ENCODE data around the gene COA3. TPM values are rescaled to one million over a fixed set of nuclear protein-coding genes. Genes with fewer than 3 reads are reported as not detected.

Gene COA3
- total RNA-seq, 1 experiment from 2014 or later: 44.6 TPM

GRCh38 chr17:42832213-42832933, 33.9 kb upstream of the COA3 start:
- BruUV-seq (replicated peaks): no TSS peak
- H3K9ac ChIP-seq (ENCODE audit: low read length): peak overlapping the region; percentile 99
- H3K4me2 ChIP-seq (ENCODE audit: low read length): peak overlapping the region; percentile 92
- no peaks in the 10 kb centered on the region for H3K9me2 ChIP-seq (replicated peaks; ENCODE audit: low read length)
- H3F3A ChIP-seq (ENCODE audit: low read length, unreplicated experiment): no peaks in the 10 kb centered on the region
- peak; percentile 24 for ATAC-seq
- TF ChIP-seq EZH2phosphoT487 (IDR thresholded peaks at IDR 0.05; ENCODE audit: borderline replicate concordance, low read length) (no peak), CTCF (conservative IDR thresholded peaks at IDR 0.05; ENCODE audit: low read depth, low read length) (no peak), EZH2 (IDR thresholded peaks at IDR 0.05; ENCODE audit: low read length, unreplicated experiment) (no peak)
- H4K20me1 ChIP-seq (ENCODE audit: low read length): no peaks in the 10 kb centered on the region
- ChIA-PET POLR2A (ENCODE audit: unreplicated experiment) (interaction anchor here (0.5 kb wide), 1 partner anchor 228 kb away, joined by 8 read pairs; no protein-coding TSS in a partner anchor), CTCF (interaction anchor here (0.6 kb wide), 1 partner anchor 530 kb away, joined by 3 read pairs; no protein-coding TSS in a partner anchor)
- no peaks in the 10 kb centered on the region for H3K9me3 ChIP-seq (ENCODE audit: low read length)
- H3K27me3 ChIP-seq (ENCODE audit: low read length): no peaks in the 10 kb centered on the region
- H3K79me2 ChIP-seq (ENCODE audit: low read length): peaks cover 45% of the 10 kb centered on the region
- H3K27ac ChIP-seq (ENCODE audit: low read length): peak overlapping the region; percentile 75
- H2AFZ ChIP-seq (ENCODE audit: low read length): peak overlapping the region; percentile 89
- H3K36me3 ChIP-seq (ENCODE audit: low read depth, low read length): peaks cover 4% of the 10 kb centered on the region
- intact Hi-C loops (cut with micrococcal nuclease): no loop called here
- DNase-seq: peak; percentile 27
- H3K4me3 ChIP-seq (ENCODE audit: low read length): peak overlapping the region; percentile 96
- peaks cover 12% of the 10 kb centered on the region for H3K4me1 ChIP-seq (ENCODE audit: insufficient read depth, low read length)

- CTCF ChIA-PET: no interaction called here
- POLR2A ChIA-PET (ENCODE audit: unreplicated experiment): no interaction called here
- no TSS peak for BruUV-seq (replicated peaks)
- no peak overlapping the region for H3K4me3 ChIP-seq (ENCODE audit: low read length)
- peaks cover 2% of the 10 kb centered on the region; the same call in 1 of the 2 replicates for H3K36me3 ChIP-seq (ENCODE audit: low read depth, low read length)
- intact Hi-C loops (cut with micrococcal nuclease): no loop called here
- no peak overlapping the region for H2AFZ ChIP-seq (ENCODE audit: low read length)
- TF ChIP-seq EZH2phosphoT487 (IDR thresholded peaks at IDR 0.05; ENCODE audit: borderline replicate concordance, low read length) (no peak), CTCF (conservative IDR thresholded peaks at IDR 0.05; ENCODE audit: low read depth, low read length) (no peak), EZH2 (IDR thresholded peaks at IDR 0.05; ENCODE audit: low read length, unreplicated experiment) (no peak)
- H3K27me3 ChIP-seq (ENCODE audit: low read length): no peaks in the 10 kb centered on the region
- no peaks in the 10 kb centered on the region for H3F3A ChIP-seq (ENCODE audit: low read length, unreplicated experiment)
- DNase-seq (no peak), ATAC-seq (no peak)
- H4K20me1 ChIP-seq (ENCODE audit: low read length): no peaks in the 10 kb centered on the region
- no peaks in the 10 kb centered on the region for H3K9me3 ChIP-seq (ENCODE audit: low read length)
- H3K9me2 ChIP-seq (replicated peaks; ENCODE audit: low read length): no peaks in the 10 kb centered on the region
- H3K27ac ChIP-seq (ENCODE audit: low read length): no peak overlapping the region
- H3K4me2 ChIP-seq (ENCODE audit: low read length): no peak overlapping the region
- H3K79me2 ChIP-seq (ENCODE audit: low read length): peaks cover 39% of the 10 kb centered on the region
- H3K4me1 ChIP-seq (ENCODE audit: insufficient read depth, low read length): peaks cover 12% of the 10 kb centered on the region
- H3K9ac ChIP-seq (ENCODE audit: low read length): no peak overlapping the region
Observed at GRCh38 chr17:42830971-42831370, 32.5 kb upstream of the COA3 start.

- TF ChIP-seq EZH2 (IDR thresholded peaks at IDR 0.05; ENCODE audit: low read length, unreplicated experiment) (no peak), EZH2phosphoT487 (IDR thresholded peaks at IDR 0.05; ENCODE audit: borderline replicate concordance, low read length) (no peak), CTCF (conservative IDR thresholded peaks at IDR 0.05; ENCODE audit: low read depth, low read length) (no peak)
- H3K4me2 ChIP-seq (ENCODE audit: low read length): no peak overlapping the region
- no peaks in the 10 kb centered on the region for H3K27me3 ChIP-seq (ENCODE audit: low read length)
- no peaks in the 10 kb centered on the region for H3K9me2 ChIP-seq (replicated peaks; ENCODE audit: low read length)
- H3K9ac ChIP-seq (ENCODE audit: low read length): no peak overlapping the region
- H4K20me1 ChIP-seq (ENCODE audit: low read length): no peaks in the 10 kb centered on the region
- peaks cover 21% of the 10 kb centered on the region for H3K79me2 ChIP-seq (ENCODE audit: low read length)
- no peak overlapping the region for H3K4me3 ChIP-seq (ENCODE audit: low read length)
- peaks cover 5% of the 10 kb centered on the region for H3K4me1 ChIP-seq (ENCODE audit: insufficient read depth, low read length)
- ChIA-PET POLR2A (ENCODE audit: unreplicated experiment) (no interaction called here), CTCF (no interaction called here)
- no TSS peak for BruUV-seq (replicated peaks)
- intact Hi-C loops (cut with micrococcal nuclease): no loop called here
- no peaks in the 10 kb centered on the region for H3K9me3 ChIP-seq (ENCODE audit: low read length)
- H3F3A ChIP-seq (ENCODE audit: low read length, unreplicated experiment): no peaks in the 10 kb centered on the region
- ATAC-seq (no peak), DNase-seq (no peak)
- H3K36me3 ChIP-seq (ENCODE audit: low read depth, low read length): no peaks in the 10 kb centered on the region
- no peak overlapping the region for H2AFZ ChIP-seq (ENCODE audit: low read length)
- no peak overlapping the region for H3K27ac ChIP-seq (ENCODE audit: low read length)
Observed at GRCh38 chr17:42827472-42827871, 29.0 kb upstream of the COA3 start.

Measured in PC-3 (cell line).